HEK293 (cell line): ENCODE data around the gene FNDC1.

Source experiments
- CTCF ChIP-seq: fragments of 450-650 bp; formaldehyde crosslinking; IDR thresholded peaks from 2 replicates; pipeline ENCODE4 v1.5.1; 2016; ENCODE audit warnings: missing biosample characterization, missing genetic modification characterization
- MYNN ChIP-seq: fragments of 450-650 bp; formaldehyde crosslinking; IDR thresholded peaks from 2 replicates; pipeline ENCODE4 v1.5.1; 2016; ENCODE audit warnings: missing biosample characterization, missing genetic modification characterization, borderline replicate concordance
- PBX3 ChIP-seq: sonication (generic); formaldehyde crosslinking; IDR thresholded peaks from 2 replicates; pipeline ENCODE4 v1.8.1; 2022; ENCODE audit warnings: mild to moderate bottlenecking, moderate library complexity, missing genetic modification reagents
- ZNF37A ChIP-seq: fragments of 450-650 bp; IDR thresholded peaks from 2 replicates; pipeline ENCODE4 v1.5.1; 2018; ENCODE audit warnings: missing biosample characterization, missing genetic modification characterization

- TF ChIP-seq CTCF (tag by site-specific recombination), result no peak
- TF ChIP-seq PBX3 (CRISPR knock-in tag), result no peak
- TF ChIP-seq ZNF37A, result no peak
- TF ChIP-seq MYNN (tag by site-specific recombination), result no peak
These were observed 26.7 kb upstream of the FNDC1 start for GRCh38 chr6:159142531-159142930.
